DMS53 (cell line): ENCODE measurements around the gene OTOF.

ENCODE experiments used
- DNase-seq: peaks from one replicate; lab custom pipeline; 2025; lab: John Stamatoyannopoulos, UW

The OTOF gene

DNA sequence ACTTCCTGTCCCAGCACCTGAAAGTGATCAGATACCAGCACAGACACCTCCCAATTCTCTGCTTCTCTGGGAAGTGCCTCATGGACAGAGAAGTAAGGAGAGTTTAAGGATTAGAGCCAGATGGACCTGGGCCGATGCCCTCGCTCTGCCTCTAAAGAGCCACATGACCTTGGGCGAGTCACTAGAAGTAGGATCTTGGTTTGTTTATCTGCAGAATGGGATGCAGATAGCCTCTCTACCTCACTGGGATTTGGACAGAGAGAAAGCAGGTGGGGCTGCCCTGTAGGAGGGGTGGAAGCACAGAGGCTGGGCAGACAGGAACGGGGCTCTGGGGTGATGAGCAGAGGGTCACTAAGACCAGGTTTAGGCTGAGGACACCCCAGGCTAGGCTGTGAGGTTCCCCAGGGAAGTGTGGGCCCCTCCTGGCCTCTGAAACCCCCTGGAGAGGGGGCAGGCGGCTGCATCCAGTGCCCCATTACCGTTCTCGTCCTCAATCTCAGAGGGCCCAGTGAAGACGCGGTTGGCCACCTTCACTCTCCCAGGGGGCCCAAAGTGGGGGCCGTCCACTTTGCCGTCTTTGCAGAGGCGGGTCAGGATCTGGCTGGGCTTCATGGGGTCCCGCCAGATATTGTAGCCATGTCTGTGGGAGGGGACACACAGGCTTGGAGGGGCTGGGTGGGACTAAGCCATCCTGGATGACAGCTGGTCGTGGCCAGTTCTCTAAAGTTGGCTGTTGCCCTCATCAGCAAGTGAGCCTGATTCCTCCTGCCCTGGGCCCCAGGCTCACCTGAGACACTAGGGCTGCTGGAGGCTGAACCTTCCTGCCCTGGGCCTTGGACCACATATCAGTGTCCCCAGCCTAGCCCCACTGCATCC lies 13.3 kb downstream of the OTOF start:
- DNase-seq = no peak

DNA sequence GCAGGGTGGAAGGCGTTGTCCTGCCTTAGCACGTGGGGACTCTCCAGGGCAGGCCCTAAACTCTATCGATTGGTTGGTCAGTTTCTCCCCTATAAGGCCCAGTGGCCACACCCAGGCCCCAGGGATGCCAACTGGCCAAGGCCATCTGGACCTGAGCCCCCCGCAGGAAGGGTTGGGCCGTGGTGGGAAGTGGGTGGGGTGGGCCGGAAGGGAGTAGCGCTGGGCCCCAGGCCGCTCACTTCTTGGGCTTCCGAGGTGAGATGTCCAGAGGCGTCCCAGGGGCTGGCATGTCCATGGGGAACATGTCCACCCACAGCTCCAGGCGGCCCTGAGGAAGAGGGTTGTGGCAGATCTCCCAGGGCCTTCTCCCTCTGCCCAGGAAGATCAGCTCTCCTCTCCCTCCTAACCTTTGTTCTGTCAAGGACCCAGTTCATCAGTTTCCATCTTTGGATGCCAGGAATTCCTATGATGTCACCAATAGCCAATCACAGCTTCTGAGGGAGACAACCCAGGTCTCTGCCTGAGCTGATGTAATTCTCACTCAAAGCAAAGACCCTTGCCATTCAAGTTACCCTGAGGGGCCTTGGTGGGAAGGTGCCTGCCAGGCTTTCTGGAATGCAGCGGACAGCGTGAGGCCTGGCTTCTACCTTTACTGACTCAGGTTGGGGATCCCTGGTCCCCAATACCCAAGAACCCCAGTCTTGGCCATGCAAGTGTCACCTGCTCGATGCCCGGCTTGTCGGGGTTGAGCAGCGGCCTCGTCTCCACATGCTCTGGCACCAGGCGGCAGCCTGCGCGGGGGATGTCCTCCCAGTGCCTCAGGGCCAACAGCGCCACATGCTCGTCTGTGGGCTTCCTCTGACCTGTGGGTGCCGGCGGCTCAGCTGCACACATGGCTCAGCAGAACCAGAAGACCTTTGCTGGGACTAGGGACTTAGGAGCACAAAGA lies 14.4 kb downstream of the OTOF start:
- peak; percentile 20 for DNase-seq

DNA sequence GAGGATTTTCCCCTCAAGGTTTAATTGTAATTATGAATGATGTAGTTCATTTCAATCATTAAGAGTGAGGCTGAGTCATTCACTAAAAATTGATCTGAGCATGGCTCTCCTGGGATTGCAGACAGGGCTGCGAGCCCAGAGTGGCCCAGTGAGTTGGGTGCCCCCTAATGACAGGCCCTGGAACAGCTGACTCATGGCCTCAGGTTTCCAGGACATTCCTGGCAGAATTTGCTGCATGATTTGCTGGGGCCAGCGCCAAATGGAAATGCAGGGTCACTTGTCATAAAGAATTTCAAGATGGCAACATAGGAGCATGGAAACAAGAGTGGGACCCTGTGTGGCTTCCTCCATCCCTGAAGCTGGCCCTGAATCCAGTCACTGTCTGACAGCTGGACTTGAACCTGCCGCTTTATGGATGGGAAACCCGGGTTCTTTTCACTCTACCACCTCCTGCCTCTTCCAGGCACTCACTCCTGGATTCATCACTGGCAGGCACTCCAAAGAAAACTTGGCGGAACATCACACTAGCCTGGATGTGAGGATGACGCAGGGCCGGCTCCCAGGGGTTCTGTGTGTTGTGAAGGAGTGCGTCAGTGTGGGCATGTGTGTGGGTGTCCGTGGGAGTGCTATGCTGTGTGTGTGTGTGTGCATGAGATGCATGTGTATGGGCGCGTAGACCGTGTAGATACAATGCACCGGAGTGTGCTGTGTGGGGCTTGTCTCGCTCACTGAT lies 15.2 kb downstream of the OTOF start:
- DNase-seq = peak; percentile 59

DNA sequence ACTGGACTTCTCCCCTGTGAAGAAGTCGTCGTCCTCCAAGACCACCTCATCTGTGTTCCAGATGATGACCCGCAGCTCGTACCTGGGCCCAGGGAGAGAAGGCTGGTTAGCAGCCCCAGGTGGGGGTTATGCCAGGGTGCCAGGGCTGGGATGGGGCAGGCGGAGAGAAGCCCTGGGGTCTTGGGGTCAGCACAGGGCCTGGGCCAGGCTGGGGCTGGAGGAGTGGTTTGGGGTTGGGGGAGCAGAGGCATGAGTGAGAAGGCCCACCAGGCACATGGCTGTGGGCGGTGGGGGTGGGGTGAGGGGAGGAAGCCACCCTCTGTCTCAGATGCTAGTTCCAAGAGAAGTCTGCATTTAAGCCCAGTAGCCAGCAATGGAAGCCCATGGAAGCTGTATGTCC lies 15.8 kb downstream of the OTOF start:
- no peak for DNase-seq

DNA sequence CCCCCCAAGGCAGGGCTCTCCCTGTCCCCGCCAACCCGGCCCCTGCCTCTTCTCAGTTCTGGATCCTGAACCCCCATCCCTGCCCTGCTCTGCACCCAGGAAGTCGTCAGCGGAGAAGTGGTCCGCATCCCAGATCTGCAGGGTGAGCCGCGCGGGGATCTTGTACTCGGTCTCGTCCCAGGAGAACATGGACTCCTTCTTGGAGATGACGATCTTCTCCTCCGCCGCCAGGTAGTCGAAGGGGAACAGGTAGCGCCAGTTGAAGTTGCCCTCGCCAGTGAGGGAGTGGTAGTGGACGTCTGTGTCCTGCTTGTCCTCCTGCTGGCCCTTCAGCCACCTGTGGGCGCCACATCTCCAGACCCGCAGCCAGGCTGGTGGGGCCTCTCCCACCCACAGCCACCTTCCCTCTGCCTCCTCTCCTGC lies 16.3 kb downstream of the OTOF start:
- DNase-seq = no peak

DNA sequence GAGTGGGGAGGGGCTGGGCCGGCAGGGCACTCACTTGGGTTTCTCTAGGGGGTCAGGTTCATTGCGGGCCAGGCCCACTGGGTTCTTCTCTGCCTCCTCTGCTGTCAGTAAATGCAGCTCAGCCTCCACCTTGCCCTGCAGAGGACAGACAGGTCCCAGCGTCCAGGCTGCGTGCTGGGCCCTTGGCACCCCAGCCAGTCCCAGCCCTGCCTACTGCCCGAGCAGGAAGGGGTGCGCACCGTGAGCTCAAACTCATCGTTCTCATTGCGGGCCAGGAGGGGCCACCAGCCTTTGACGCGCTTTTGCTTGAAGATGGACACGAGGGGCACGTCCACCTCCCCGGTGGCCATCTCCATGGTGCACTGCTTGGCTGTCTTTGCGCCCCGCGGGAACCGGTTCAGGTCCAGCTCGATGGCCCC lies 17.3 kb downstream of the OTOF start:
- no peak for DNase-seq

DNA sequence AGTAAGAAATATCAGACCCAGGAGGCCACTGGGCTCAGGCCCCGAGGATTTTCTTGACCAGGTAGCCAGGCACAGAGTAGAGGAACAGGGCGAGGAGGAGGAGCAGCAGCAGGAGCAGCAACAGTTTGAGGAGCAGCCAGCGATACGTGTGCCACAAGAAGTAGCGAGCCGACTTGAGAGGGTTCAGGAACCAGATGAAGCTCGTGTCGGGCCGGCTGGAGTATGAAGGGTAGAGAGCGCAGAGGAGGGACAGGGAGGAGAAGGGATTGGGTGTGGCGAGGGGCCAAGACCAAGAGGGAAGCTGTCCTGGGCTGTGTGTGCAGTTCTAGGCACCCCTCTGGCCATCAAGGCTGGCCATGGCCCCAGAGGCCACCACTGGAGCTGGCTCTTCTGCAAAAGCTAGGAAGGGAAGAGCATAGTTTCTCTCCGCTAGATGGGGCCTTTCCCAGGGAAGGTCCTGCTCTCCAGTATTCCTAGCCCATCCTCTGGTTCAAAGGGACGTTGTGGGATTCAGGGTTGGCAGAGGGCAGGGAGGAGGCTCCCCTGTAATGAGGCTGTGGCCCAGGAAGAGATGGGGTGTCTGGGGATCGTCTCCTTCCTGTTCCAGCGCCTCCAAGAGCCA lies 17.8 kb downstream of the OTOF start:
- DNase-seq = peak; percentile 20

DNA sequence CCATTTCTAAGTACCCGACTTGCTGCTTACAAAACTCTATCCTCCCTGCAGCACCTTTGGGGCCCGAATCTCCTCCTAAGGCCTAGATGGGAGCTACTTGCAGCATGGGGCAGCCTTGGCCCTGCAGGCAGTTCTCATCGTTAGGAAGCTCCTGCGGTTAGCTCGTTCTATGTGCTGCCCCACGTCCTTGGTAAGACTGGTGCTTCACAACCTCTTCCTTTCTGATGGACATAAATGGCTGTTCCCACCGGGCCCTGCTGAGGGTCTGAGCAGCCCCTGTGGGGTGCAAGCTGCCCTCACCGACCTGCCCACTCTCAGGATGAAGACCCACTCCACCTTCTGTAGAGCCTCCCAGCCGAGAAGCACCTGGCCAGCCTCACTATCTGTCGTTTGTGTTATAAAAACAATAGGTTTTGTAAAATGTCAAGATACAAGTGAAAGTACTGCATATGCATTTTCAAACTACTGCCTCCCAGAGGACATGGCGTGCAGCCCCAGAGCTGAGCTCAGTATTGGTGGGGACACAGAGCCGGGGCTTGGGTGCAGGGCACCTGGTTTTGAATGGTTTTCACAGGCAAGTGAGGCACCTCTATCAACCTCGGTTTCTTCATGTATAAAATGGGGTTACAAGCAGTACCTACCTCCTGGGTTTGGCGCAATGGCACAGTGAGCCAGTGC lies 19.4 kb downstream of the OTOF start:
- no peak for DNase-seq

DNA sequence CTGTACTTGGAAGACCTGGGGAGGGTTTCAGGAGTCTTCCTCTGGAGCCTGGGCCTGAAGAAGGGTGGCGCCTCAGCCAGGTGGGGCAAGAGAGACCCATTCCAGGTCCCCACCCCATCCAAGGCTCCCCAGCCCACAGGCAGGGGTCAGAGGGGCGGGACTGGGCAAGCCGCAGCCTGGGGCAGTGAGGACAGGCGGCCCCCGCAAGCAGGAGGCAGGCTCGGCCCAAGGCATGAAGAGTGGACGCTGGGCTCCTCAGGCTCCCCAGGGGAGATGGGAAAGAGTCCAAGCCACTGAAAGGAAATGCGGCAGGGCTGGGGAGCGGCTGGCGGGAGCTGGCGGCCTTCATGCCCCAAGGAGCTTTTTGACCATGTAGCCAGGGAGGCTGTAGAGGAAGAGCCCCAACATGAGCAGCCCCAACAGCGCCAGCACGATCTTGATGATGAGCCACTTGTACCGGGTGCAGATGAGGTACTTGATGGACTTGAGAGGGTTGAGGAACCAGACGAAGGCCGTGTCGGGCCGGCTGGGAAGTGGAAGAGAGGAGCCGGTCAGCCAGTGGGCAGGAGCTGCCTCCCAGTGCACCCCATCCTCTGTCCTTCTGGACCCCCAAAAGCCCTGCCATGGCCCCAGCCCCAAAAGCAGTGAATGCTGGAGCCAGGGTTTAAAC lies 20.1 kb downstream of the OTOF start:
- DNase-seq = no peak

DNA sequence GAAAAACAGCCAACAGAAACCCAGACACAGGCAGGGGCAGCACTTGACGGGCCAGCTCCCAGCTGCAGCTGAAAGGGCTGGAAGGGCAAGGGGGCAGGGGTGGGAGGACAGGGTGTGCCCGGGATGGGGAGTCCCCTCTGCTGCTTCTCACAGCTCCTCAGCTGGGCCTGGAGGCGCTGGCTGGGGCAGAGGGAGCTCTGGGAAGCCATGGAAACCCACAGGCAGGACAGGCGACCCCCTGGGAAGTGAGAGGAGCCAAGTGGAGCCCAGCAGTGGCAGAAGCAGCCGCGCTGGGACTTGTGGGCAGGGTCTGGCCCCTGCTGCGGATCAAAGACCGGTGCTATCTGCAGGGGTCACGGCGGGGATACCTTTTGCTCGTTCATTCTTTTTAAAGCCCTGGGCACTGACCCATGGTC lies 20.7 kb downstream of the OTOF start:
- DNase-seq = no peak

DNA sequence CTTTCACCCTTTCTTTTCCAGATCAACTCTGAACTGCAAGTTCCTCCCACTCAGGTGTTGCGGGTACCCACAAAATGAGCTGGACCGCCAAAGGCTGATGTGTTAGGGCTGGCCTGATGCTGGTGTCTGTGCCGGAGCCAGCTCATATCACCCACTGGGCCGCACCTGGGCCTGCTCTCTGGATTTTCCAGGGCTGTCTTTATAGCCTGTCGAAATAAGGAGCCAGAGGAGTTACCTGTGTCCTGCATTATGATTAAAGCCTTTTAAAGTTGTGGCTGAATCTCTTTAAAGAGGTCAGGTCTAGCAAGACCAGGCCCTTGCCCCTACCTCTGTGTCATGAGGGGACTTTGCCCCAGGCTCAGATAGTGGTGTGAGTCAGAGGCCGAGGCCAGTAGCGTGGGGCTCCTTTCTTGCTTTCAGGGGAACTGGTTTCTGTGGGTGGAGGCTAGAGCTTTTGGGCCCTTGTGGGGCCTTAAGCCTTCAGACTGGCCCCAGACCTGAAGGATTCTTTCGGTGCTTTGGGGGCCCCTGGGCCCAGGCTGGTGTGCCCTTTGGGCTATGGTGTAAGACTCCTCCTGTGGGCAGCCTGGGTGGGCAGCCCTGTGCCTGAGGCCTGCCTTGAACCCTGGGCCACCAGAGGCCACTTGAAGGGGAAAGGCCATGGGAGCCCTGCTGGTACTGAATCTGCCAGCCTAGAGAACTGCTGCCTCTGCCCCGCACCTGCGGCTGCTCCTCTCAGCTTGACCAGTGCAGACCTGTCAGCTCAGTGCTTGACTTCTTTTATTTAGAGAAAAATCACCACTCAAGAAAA lies 21.3 kb downstream of the OTOF start:
- no peak for DNase-seq

DNA sequence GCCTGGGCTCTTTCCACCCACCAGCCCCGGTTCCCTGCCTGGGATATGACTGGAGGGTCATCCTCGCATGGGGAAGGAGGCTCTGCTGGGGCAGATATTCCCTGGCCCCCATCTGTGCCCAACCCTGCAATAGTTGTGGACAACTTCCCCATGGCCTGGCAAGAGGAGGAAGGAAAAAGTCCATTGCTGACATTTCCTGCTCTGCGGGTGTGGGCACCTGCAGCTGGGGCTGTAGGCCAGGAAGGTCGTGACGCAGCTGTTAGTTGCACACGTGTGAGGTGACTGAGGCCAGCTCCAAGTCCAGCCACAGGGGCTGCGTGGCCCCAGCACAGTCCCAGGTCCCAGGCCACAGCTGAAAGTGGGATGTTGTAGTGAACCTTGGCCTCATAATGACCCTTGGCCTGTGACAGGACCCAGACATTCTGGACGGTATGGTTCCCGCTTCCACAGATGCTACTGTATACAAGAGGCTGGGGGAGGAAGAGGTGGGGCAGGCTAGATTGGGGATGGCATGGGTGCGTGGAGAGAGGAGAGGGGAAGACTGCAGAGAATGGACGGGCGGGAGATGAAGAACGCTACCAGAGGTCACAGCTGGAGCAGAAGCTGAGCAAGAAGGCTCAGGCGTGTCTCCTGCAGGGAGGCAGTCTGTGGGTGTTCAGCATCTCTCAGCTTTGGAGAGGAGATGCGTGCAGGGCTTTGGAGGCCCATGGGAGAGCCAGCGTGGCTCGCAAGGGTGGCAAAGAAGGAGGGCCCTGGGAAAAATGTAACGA lies 22.1 kb downstream of the OTOF start:
- DNase-seq = no peak

DNA sequence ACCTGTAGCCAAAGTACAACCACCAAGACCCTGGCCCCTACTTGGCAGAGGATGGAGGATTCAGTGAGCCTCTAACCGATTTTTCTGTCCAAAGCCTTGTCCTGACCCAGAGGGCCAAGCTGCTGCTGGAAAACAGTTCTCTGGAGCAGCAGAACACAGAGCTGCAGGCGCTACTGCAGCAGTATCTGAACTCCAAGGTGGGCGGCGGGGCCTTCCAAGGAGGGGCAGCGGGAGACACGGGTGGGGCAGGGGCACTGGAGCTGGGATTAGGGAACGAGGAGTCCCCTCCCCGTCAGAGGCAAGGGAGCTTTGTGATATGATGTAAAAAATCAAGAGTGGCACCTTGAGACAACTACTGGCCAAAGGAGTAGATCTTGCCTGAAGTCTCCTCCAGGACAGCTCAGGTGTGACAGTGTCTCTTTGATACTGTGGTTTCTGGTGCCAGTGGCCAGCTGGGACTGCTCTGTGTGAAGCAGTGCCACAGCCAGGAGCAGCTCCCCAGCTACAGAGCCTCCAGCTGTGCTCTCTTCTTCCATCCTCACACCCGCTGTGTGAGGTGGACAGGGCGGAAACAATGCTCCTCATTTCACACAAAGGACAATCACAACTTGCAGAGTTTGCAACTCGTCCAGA lies 22.8 kb downstream of the OTOF start:
- no peak for DNase-seq

DNA sequence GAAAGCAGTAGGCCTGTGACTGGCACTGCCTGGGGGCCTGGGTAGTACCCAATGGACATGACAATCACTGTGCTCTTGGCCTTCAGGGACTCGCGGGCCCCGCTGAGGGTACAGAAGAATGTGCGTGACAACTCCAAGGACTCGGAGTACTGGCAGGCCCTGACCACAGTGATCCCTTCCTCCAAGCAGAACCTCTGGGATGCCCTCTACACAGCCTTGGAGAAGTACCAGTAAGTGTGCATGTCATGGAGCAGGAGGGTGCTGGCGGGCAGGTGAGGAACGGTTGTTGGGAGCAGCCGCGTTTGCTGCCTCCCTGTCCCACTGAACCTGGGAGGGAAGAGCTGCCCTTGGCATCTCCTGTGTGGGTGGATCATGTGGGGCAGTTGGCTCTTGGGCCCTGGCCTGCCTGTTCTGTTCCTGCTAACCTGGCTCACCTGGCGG lies 23.3 kb downstream of the OTOF start:
- no peak for DNase-seq

DNA sequence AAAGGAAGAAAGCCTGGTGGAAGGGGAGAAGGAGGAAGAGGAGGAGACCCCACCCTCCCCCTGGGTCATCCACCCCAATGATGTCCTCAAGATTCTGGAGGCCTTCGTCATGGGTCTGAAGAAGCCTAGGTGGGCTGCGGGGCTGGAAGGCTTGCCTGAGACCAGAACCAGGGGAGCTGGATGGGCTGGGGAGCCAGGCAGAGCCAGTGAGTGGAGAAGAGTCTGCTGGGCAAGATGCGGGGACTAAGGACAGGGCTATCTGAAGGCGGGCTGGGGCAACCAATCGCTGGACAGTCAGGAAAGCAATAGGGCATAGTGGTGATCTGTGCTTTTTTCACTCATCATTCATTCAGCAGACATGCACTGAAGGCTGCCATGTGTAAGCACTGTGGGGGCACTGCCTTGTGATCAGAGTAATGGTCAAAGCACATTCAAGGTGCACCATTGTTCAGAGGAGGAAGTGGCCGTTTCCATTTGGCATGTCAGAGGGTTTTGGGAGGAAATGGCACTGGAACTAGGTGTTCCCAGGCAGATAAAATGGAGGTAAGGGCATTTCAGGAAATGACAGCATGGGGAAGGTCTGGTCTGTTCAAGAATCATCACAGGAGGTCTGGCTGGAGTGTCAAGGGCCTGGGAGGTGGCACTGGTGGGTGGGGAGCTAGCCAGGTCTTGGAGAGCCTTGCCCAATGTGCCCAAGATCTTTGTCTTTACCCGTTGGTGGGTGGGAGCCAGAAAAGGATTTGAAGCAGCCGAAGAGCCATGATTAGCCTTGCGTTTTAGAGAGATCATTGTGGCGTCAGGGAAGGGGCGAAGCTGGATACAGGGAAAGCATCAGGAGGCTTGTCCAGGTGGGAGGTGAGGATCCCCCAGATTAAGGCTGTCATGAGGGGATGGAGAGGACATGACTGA lies 24.2 kb downstream of the OTOF start:
- DNase-seq = no peak

DNA sequence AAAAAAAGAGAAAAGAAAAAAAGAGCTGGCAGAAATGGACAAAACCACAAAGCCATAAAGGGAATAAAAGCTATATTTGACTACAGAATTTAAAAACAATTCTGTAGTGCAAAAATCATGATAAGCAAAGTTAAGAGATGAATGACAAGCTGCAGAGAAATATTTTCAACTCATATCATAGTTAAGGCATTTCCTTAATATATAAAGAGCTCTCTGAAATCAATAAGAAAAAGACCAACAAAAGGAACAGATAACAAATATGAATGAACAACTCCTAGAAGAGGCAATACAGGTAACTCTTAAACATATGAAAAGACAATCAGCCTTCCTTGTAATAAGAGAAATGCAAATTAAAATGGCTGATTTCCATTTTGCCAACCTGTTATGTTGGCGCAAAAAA lies 26.2 kb downstream of the OTOF start:
- DNase-seq = no peak

DNA sequence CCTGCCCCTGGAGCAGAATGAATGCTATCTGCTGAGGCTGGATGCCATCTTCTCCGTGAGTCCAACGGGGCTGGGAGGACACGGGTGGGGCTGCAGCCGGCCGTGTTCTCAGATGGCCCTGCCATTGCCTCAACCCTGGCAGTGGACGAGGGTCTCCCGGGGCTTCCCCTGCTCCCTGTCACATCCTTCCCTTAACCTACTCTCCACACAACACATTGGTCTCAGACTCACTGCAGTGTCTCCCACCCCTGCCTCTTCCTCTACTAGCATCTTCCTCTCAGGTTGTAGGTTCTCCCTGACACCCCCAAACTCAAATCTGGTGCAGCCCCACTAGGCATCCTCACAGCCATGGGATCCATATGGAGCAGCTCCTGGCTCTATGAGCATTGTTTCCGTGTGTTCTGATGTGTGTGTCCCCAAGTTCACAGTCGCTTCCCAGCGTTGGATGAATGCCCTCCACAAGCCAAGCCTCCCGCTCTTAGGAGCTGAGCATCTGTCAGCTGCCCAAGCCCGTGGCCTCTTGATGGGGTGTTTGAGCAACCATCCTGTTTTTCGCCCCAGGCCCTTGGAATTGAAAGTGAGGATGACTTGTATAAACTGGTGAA lies 27.8 kb downstream of the OTOF start:
- no peak for DNase-seq
